ENCODE measurements around the gene WSCD1. TPM values are rescaled to one million over a fixed set of nuclear protein-coding genes. Genes with fewer than 3 reads are reported as not detected.

WSCD1 gene
- total RNA-seq, 3 donors from 2014 or later (not counting 1 experiment from before 2014, with no cell fraction given): 0.47 to 2.1 (median 1.9) TPM

DNA sequence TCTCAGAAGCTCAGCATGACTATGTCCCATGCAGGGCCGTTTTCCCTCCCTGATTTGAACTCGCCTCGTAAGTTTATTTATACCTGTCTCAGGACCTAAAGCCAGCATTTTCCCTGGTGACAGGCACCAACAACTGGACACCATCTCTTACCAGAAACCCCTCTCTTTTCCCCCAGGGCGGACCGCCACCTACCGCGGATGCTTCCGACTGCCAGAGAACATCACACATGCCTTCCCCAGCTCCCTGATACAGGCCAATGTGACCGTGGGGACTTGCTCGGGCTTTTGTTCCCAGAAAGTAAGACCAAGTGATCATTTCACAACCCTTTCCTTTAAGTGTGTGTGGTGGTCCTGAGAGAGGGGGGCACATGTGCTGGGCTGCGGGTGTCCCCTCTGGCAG is 24.7 kb downstream of the WSCD1 start:
- WGBS (ENCODE audit: insufficient coverage): 89% methylated on average over 11 of the region's 11 CpGs
- Mint-ChIP-seq H3K27me3 (ENCODE audit: low read depth in 2 of 2) (peaks cover 0 to 6% of the 10 kb centered on the region in 2 donors), H3K4me1 (no peaks in the 10 kb centered on the region)

DNA sequence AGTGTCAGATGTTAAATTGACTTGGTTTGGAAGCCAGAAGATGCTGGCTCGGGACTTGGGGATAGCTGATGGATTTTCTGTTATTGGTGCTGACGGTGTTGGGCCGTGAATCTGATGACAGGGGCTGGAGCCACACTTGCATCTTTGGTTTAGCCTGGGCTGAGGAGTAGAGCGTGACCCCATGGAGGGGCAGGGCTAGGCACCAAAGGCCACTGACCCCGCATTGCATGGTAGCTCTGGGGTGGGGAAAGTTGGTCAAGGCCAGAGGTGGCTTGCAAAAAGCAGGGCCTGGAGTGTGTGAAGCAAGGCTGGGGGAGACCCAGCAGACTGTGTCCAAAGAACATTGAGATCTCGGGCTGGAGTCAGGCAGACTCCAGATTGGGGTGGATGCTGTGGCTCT is 25.3 kb downstream of the WSCD1 start:
- Mint-ChIP-seq H3K9me3 (no peaks in the 10 kb centered on the region), H3K4me1 (no peaks in the 10 kb centered on the region), H3K36me3 (no peaks in the 10 kb centered on the region), H3K4me3 (no peak overlapping the region), H3K27me3 (ENCODE audit: low read depth in 2 of 2) (peaks cover 0 to 6% of the 10 kb centered on the region in 2 donors), H3K27ac (no peak overlapping the region)
- H3K27me3 ChIP-seq (ENCODE audit: control insufficient read depth, insufficient read depth, low read length): no peaks in the 10 kb centered on the region
- no peaks in the 10 kb centered on the region for H3K36me3 ChIP-seq (ENCODE audit: control insufficient read depth, insufficient read depth, low read length)
- WGBS (ENCODE audit: insufficient coverage): 89% methylated on average over 6 of the region's 6 CpGs
- no peak overlapping the region for H3K4me3 ChIP-seq (ENCODE audit: low read length)
- no peak overlapping the region for H3K27ac ChIP-seq (ENCODE audit: low read length)
- DNase-seq (no peak), ATAC-seq (no peak)
- H3K9me3 ChIP-seq (ENCODE audit: control insufficient read depth, insufficient read depth, low read length): no peaks in the 10 kb centered on the region
- no peaks in the 10 kb centered on the region for H3K4me1 ChIP-seq (ENCODE audit: control insufficient read depth, insufficient read depth, low read length)
- TF ChIP-seq, protein P1, sequence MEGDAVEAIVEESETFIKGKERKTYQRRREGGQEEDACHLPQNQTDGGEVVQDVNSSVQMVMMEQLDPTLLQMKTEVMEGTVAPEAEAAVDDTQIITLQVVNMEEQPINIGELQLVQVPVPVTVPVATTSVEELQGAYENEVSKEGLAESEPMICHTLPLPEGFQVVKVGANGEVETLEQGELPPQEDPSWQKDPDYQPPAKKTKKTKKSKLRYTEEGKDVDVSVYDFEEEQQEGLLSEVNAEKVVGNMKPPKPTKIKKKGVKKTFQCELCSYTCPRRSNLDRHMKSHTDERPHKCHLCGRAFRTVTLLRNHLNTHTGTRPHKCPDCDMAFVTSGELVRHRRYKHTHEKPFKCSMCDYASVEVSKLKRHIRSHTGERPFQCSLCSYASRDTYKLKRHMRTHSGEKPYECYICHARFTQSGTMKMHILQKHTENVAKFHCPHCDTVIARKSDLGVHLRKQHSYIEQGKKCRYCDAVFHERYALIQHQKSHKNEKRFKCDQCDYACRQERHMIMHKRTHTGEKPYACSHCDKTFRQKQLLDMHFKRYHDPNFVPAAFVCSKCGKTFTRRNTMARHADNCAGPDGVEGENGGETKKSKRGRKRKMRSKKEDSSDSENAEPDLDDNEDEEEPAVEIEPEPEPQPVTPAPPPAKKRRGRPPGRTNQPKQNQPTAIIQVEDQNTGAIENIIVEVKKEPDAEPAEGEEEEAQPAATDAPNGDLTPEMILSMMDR (IDR thresholded peaks at IDR 0.05): no peak
- intact Hi-C loops (cut with micrococcal nuclease): no loop called here

More for the DNA sequence above, 24.7 kb downstream of the WSCD1 start:
- Histone ChIP-seq H3K4me3 (ENCODE audit: low read length) (no peak overlapping the region), H3K36me3 (ENCODE audit: control insufficient read depth, insufficient read depth, low read length) (no peaks in the 10 kb centered on the region), H3K27ac (ENCODE audit: low read length) (no peak overlapping the region), H3K9me3 (ENCODE audit: control insufficient read depth, insufficient read depth, low read length) (no peaks in the 10 kb centered on the region), H3K4me1 (ENCODE audit: control insufficient read depth, insufficient read depth, low read length) (no peaks in the 10 kb centered on the region), H3K27me3 (ENCODE audit: control insufficient read depth, insufficient read depth, low read length) (no peaks in the 10 kb centered on the region)
- Mint-ChIP-seq H3K27ac (no peak overlapping the region), H3K9me3 (no peaks in the 10 kb centered on the region), H3K36me3 (no peaks in the 10 kb centered on the region), H3K4me3 (no peak overlapping the region)
- no peak for ATAC-seq
- intact Hi-C loops (cut with micrococcal nuclease): no loop called here
- TF ChIP-seq, protein P1 (IDR thresholded peaks at IDR 0.05): no peak
- DNase-seq: no peak

DNA sequence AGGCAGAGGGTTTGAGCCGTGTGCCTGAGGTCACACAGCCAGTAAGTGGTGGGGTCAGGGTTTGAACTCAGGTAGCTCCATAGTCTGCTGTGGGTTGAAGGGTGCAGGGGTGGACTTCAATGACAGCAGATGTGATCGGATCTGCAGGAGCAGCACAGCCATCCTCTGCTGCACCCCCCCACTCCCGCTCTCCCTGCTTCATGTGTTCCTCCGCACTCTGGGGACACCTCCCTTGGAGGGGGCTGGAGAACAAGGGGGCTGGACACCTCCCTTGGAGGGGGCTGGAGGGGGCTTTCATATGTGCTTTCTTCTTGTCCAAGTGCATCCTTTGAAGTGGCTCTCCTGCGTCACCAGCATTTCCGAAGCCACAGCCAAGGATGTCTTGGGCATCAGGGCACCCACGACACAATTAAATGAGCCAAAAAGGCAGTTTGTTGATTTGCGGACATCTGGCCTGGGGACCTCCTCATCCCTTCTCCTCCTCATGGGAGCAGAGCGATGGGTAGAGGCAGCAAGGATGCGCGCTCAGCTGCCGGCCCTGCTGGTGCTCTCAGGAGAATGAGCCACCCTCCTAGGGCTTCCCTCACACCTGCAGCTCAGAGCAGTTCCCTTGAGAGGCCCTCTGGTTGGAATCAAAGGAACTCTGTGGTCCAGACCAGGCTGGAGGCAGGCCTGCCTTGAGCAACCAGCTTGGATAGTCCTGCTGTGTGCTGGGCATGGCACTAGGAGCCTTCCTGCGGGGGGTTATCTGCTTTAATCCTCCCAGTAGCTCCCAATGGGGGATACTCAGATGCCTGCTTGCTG is 26.2 kb downstream of the WSCD1 start:
- Histone ChIP-seq H3K4me3 (ENCODE audit: low read length) (no peak overlapping the region), H3K4me1 (ENCODE audit: control insufficient read depth, insufficient read depth, low read length) (no peaks in the 10 kb centered on the region), H3K27ac (ENCODE audit: low read length) (no peak overlapping the region), H3K9me3 (ENCODE audit: control insufficient read depth, insufficient read depth, low read length) (no peaks in the 10 kb centered on the region), H3K36me3 (ENCODE audit: control insufficient read depth, insufficient read depth, low read length) (no peaks in the 10 kb centered on the region), H3K27me3 (ENCODE audit: control insufficient read depth, insufficient read depth, low read length) (no peaks in the 10 kb centered on the region)
- Mint-ChIP-seq H3K27ac (no peak overlapping the region), H3K9me3 (no peaks in the 10 kb centered on the region), H3K4me1 (no peaks in the 10 kb centered on the region), H3K4me3 (no peak overlapping the region), H3K27me3 (ENCODE audit: low read depth in 2 of 2) (peaks cover 6 to 7% of the 10 kb centered on the region in 2 donors), H3K36me3 (no peaks in the 10 kb centered on the region)
- intact Hi-C loops (cut with micrococcal nuclease): no loop called here
- ATAC-seq (no peak), DNase-seq (no peak)
- 91% methylated on average over 12 of the region's 13 CpGs for WGBS (ENCODE audit: insufficient coverage)
- TF ChIP-seq, protein P1 (IDR thresholded peaks at IDR 0.05): no peak

DNA sequence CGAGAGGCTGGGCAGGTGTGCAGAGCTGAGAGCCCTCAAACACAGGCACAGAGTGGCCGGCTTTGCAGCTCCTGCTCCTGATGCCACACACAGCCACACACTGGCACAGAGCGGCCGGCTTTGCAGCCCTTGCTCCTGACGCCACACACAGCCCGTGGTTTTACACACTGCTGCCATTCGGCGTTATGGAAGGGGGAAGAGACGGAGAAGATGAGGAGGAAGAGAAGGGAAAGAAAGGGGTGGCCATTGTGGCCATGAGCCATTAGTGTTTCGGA is 26.8 kb downstream of the WSCD1 start:
- Histone ChIP-seq H3K4me3 (ENCODE audit: low read length) (no peak overlapping the region), H3K9me3 (ENCODE audit: control insufficient read depth, insufficient read depth, low read length) (no peaks in the 10 kb centered on the region), H3K4me1 (ENCODE audit: control insufficient read depth, insufficient read depth, low read length) (no peaks in the 10 kb centered on the region), H3K27me3 (ENCODE audit: control insufficient read depth, insufficient read depth, low read length) (no peaks in the 10 kb centered on the region), H3K27ac (ENCODE audit: low read length) (no peak overlapping the region), H3K36me3 (ENCODE audit: control insufficient read depth, insufficient read depth, low read length) (no peaks in the 10 kb centered on the region)
- H3K9me3 Mint-ChIP-seq: no peaks in the 10 kb centered on the region
- H3K4me1 Mint-ChIP-seq: no peaks in the 10 kb centered on the region
- DNase-seq (no peak), ATAC-seq (no peak)
- H3K4me3 Mint-ChIP-seq: no peak overlapping the region
- WGBS (ENCODE audit: insufficient coverage): 86% methylated on average over 10 of the region's 10 CpGs
- TF ChIP-seq, protein P1 (IDR thresholded peaks at IDR 0.05): no peak
- intact Hi-C loops (cut with micrococcal nuclease): no loop called here
- no peaks in the 10 kb centered on the region for H3K36me3 Mint-ChIP-seq
- H3K27ac Mint-ChIP-seq: no peak overlapping the region
- peaks cover 6 to 8% of the 10 kb centered on the region in 2 donors for H3K27me3 Mint-ChIP-seq (ENCODE audit: low read depth in 2 of 2)
